ENCODE measurements around the gene PPARD. TPM values are rescaled to one million over a fixed set of nuclear protein-coding genes. Genes with fewer than 3 reads are reported as not detected.

Gene PPARD
- total RNA-seq, 4 donors from 2014 or later: 10.0 to 15.3 (median 13.0) TPM

DNA sequence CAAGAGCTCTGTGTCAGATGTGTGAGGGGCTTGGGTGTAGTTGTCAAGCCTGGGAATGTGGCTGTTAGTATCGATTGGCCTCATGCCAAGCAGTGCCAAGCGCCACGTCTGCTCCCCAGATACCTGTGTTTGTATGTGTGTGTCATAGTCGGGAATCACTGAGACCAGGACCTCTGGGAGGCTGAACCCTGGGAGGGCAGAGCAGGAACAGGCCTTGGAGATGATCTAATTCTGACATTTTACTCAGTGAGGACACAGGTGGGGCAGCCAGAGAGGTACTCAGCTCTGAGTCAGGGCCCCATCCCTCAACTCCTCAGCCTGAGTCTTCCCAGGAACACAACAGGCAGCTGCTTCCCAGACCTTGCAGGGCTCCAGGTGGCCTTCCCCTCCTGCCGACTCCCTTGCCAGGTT, 58.5 kb downstream of the PPARD start:
- no peaks in the 10 kb centered on the region for H3K4me1 ChIP-seq
- TF ChIP-seq EP300 (IDR thresholded peaks at IDR 0.05) (no peak), POLR2A (IDR thresholded peaks at IDR 0.05) (no peak)
- TF ChIP-seq, protein P1, sequence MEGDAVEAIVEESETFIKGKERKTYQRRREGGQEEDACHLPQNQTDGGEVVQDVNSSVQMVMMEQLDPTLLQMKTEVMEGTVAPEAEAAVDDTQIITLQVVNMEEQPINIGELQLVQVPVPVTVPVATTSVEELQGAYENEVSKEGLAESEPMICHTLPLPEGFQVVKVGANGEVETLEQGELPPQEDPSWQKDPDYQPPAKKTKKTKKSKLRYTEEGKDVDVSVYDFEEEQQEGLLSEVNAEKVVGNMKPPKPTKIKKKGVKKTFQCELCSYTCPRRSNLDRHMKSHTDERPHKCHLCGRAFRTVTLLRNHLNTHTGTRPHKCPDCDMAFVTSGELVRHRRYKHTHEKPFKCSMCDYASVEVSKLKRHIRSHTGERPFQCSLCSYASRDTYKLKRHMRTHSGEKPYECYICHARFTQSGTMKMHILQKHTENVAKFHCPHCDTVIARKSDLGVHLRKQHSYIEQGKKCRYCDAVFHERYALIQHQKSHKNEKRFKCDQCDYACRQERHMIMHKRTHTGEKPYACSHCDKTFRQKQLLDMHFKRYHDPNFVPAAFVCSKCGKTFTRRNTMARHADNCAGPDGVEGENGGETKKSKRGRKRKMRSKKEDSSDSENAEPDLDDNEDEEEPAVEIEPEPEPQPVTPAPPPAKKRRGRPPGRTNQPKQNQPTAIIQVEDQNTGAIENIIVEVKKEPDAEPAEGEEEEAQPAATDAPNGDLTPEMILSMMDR (IDR thresholded peaks at IDR 0.05): no peak
- H3K9me3 ChIP-seq: no peaks in the 10 kb centered on the region
- no peak overlapping the region for H3K27ac ChIP-seq
- no peaks in the 10 kb centered on the region for H3K27me3 ChIP-seq
- DNase-seq (ENCODE audit: low spot score in 2 of 2): no peak
- no peak overlapping the region for H3K4me3 ChIP-seq
- H3K36me3 ChIP-seq: no peaks in the 10 kb centered on the region
- 75 to 77% methylated on average over 5 of the region's 5 CpGs for WGBS, 2 donors

- Histone ChIP-seq H3K36me3 (no peaks in the 10 kb centered on the region), H3K27ac (no peak overlapping the region), H3K9me3 (no peaks in the 10 kb centered on the region), H3K27me3 (no peaks in the 10 kb centered on the region), H3K4me3 (no peak overlapping the region), H3K4me1 (peaks cover 0 to 6% (median 0%) of the 10 kb centered on the region in 4 donors)
- 87 to 93% methylated on average over 5 of the region's 5 CpGs for WGBS, 2 donors
- no peak for DNase-seq (ENCODE audit: low spot score in 2 of 2)
- TF ChIP-seq, protein P1 (IDR thresholded peaks at IDR 0.05): no peak
- no peak for TF ChIP-seq EP300 (IDR thresholded peaks at IDR 0.05)
- no peak for TF ChIP-seq POLR2A (IDR thresholded peaks at IDR 0.05)
These were observed 59.2 kb downstream of the PPARD start for GRCh38 chr6:35401514-35401913.

GRCh38 chr6:35402136-35402855, 59.9 kb downstream of the PPARD start:
- no peaks in the 10 kb centered on the region for H3K9me3 ChIP-seq
- WGBS, 2 donors: 75 to 79% methylated on average over 8 of the region's 8 CpGs
- H3K36me3 ChIP-seq: no peaks in the 10 kb centered on the region
- no peaks in the 10 kb centered on the region for H3K27me3 ChIP-seq
- peaks cover 0 to 13% (median 0%) of the 10 kb centered on the region in 4 donors for H3K4me1 ChIP-seq
- H3K27ac ChIP-seq: no peak overlapping the region
- TF ChIP-seq POLR2A (IDR thresholded peaks at IDR 0.05): no peak
- TF ChIP-seq, protein P1 (IDR thresholded peaks at IDR 0.05): no peak
- no peak for TF ChIP-seq EP300 (IDR thresholded peaks at IDR 0.05)
- DNase-seq (ENCODE audit: low spot score in 2 of 2): no peak
- no peak overlapping the region for H3K4me3 ChIP-seq

DNA sequence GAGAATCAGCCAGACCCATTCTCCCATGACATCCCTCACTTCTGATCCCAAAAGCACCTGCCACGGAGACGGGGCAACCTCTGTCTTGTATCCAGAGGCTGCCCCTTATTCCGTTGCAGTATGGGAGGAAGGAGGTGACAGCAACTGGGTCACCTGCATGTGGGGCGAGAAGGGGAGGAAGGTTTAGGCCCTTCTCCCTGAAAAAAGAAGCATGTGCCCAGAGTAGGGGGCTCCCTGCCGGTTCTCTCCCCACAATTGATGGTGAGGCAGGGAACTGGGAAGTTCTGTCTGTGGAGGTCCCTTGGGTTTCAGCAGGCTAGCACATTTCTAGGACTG, 60.5 kb downstream of the PPARD start:
- H3K9me3 ChIP-seq: no peaks in the 10 kb centered on the region
- no peaks in the 10 kb centered on the region for H3K36me3 ChIP-seq
- no peak overlapping the region for H3K4me3 ChIP-seq
- 87 to 95% methylated on average over 5 of the region's 5 CpGs for WGBS, 2 donors
- no peak overlapping the region for H3K27ac ChIP-seq
- no peak for DNase-seq (ENCODE audit: low spot score in 2 of 2)
- H3K4me1 ChIP-seq: peaks cover 0 to 13% (median 1%) of the 10 kb centered on the region in 4 donors
- TF ChIP-seq POLR2A (IDR thresholded peaks at IDR 0.05) (no peak), EP300 (IDR thresholded peaks at IDR 0.05) (no peak)
- TF ChIP-seq, protein P1 (IDR thresholded peaks at IDR 0.05): no peak
- no peaks in the 10 kb centered on the region for H3K27me3 ChIP-seq

DNA sequence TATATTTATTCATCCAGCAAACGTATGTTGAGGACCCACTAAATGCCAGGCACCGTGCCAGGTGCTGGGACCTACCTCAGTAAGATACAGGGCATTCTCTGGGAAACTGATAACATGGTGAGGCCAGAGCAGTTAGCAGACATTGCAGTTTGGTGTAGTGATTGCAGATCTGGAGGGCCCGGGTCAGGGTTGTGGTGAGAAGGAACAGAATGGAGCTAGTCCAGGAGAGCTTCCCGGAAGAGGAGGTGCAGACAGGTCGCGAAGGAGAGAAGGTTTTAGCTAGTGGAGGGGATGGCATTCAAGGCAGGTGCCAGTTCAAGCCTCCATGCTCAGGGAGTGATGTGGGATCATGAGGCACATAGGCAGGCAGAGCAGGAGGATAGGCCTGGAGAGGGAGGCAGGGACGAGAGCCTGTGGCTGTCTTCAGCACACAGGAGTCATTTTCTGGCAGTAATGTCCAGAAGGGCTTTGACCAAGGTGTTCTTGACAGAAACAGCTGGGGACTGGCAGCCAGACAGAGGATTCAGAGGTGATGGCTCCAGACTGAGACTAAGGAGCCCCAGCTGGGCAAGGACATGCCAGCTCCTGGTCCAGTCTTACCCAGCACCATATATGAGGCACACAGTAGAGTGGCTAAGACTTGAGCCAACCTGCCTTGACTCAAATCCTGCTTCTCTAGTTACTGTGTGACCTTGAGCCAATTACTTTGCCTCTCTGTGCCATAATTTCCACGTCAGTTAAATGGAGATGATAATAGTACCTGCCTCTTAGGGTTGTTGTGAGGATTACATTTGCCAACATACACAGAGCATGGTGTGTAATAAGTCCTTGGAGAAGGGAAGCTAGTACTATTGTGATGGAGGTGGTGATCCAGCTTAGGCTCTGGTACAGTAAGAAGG, 61.4 kb downstream of the PPARD start:
- no peak for TF ChIP-seq EP300 (IDR thresholded peaks at IDR 0.05)
- no peak for TF ChIP-seq POLR2A (IDR thresholded peaks at IDR 0.05)
- TF ChIP-seq, protein P1 (IDR thresholded peaks at IDR 0.05): no peak
- H3K36me3 ChIP-seq: no peaks in the 10 kb centered on the region
- 88 to 90% methylated on average over 8 of the region's 8 CpGs for WGBS, 2 donors
- no peak overlapping the region for H3K4me3 ChIP-seq
- H3K4me1 ChIP-seq: peaks cover 0 to 13% (median 2%) of the 10 kb centered on the region in 4 donors
- no peaks in the 10 kb centered on the region for H3K27me3 ChIP-seq
- H3K9me3 ChIP-seq: no peaks in the 10 kb centered on the region
- no peak for DNase-seq (ENCODE audit: low spot score in 2 of 2)
- no peak overlapping the region for H3K27ac ChIP-seq
